ENCODE results near the gene SERPINB4.

GRCh38 chr18:63646936-63647335, 2.9 kb upstream of the SERPINB4 start:
- TF ChIP-seq CTCF (IDR thresholded peaks at IDR 0.05) (no peak), EZH2phosphoT487 (IDR thresholded peaks at IDR 0.05; ENCODE audit: borderline replicate concordance, low read depth) (no peak), NFIC (IDR thresholded peaks at IDR 0.05; ENCODE audit: borderline replicate concordance) (no peak)
